GM12892 (cell line): ENCODE data around the gene PRKAR2B.

ENCODE experiments used
- POLR2A ChIP-seq: IDR thresholded peaks from 2 replicates; pipeline ENCODE4 v1.6.1; 2011; ENCODE audit warnings: low read depth, low read length, control low read depth
- POLR2AphosphoS5 ChIP-seq: IDR thresholded peaks from 2 replicates; pipeline ENCODE4 v1.6.1; 2011; ENCODE audit warnings: low read depth, low read length, control low read depth

DNA sequence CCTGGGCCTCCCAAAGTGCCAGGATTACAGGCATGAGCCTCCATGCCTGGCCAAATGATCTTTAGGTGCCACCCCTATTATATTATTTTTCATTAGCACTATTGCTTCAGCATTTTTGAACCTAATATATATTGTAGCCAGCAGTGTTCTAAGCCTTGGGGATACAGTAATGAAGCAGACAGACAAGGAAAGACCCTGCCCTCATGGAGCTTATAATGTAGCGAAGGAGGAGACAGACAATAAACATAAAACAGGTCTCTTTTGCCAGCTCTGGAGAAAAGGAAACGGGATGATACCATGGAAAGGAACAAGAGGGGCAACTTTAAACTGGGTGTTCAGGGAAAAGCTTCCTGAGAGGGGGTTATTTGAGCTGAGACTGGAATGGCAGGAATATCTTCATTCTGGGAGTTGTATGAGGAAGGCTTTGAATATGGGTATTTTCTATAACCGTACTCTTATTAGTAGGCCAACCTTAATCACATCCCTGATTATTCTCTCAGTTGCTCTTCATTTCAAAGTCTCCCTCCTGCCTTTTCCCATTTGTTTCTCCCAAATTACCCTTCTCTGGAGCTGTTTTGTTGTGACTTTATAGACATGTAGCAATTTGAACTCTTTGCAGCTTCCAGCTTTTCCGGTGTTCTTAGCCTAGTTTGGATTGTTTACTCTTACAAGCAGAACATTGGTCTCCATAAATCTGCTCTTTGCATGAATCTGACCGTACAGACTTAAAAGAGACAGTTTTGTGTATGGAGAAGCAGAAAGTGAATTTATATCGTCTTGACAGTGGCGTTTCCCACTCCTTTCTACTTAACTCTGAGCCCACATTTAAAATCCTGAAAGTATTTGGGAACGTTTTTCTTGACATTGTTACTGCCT is 19.0 kb downstream of the PRKAR2B start:
- TF ChIP-seq POLR2A (no peak), POLR2AphosphoS5 (no peak)
